GM18909 (cell line): Measurements from ENCODE around the gene ADAM11.
"Not testable (repeated sequence)": the region's sequence is repeated elsewhere in the genome, so short reads cannot be mapped to it uniquely, and the experiment has no call there.

Source experiments
- ATAC-seq: cut with Tn5 transposase; IDR thresholded peaks from one replicate; pipeline ENCODE4 v1.9.1; 2021; ENCODE audit warnings: mild to moderate bottlenecking; ENCODE audit not compliant: unreplicated experiment, poor library complexity

The ADAM11 gene

GRCh38 chr17:44755180-44755579 lies 3.6 kb upstream of the ADAM11 start:
- ATAC-seq, result not testable (repeated sequence)

DNA sequence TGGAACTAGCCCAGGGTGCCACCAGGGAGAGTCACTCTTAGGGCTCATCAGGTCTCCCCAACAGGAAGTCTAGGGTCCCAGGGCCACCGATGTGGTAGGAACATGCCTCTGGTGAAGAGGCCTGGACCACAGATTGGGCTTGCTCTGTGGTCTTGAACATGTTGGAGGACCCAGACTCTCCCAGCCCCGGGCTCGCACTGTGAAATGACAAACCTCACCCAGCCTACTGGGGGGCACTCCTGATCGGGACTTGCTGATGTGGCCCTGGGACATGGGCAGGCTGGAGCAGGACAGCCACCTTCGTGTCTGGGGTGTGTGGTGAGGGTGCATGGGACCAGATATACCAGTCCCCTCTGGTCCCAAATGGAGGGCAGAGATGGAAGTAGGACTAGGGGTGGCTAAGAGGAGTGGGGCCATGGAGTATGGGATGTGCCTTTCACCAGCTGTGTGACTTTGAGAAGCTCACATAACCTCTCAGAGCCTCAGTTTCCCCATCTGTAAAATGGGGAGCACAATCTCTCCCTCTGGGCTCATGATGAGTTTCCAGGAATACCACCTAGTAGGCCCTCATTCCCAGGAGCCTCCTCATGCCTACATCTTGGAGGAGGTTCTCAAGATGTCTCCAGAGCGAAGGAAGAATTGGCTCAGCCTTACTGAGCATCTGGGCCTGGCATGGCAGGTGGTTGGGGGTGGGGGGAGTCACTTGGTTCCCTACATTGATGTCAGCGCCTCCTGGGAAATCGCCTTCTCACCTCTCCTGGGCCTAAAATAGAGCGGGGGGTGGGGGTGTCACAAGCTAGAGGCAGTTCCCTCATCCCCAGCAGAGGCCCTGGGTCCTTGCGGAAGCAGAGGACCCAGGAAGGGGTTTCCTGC lies 1.5 kb upstream of the ADAM11 start:
- ATAC-seq, result no peak

GRCh38 chr17:44757918-44758413 lies 822 bp upstream of the ADAM11 start:
- ATAC-seq, result no peak

DNA sequence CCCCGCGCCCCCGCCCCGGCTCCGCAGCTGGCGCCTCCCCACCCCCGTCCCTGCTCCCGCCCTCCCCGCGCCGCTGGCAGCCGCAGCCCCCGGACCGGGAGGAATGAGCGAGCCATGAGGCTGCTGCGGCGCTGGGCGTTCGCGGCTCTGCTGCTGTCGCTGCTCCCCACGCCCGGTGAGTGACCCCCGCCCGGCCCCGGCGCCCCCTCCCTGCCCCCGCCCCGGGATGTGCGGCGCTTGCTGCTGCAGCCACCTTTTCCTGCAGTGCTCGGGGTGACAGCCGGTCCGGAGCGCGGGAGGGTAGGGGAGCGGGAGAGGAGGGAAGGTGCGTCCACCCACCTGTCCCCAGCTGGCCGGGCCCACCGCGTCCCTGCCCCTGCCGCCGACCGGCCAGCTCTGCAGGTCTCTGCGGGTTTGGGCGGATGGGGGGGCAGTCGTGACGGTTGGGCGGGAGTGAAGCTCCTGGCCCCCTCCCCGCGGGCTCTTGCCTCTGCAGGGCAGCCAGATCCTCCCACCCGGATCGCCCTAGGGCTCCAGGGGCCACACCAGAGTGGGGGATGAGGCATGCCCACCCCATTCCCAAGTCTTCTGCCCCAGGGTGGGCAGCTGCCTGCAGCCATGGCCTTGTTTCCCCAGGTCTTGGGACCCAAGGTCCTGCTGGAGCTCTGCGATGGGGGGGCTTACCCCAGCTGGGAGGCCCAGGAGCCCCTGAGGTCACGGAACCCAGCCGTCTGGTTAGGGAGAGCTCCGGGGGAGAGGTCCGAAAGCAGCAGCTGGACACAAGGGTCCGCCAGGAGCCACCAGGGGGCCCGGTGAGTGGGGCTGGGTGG lies 513 bp downstream of the ADAM11 start:
- no peak for ATAC-seq

DNA sequence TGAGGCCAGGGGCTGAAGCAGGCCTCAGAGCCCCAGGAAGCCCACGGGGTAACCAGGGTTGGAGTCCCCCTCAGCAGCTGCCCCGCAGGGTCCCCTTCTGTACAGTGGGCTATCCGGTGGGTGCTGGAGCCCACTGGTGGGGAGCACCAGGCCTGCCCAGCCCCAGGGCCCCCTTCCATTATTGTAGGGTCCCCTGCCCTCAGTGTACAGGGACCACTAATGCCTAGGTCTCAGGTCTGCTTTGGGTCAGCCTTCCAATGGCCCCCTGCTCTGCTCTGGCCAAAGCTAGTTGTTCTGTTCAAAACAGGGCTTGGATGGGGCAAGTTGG lies 1.1 kb downstream of the ADAM11 start:
- ATAC-seq, result no peak

- no peak for ATAC-seq
Measured at GRCh38 chr17:44760474-44761308, 1.9 kb downstream of the ADAM11 start.

- no peak for ATAC-seq
Measured at GRCh38 chr17:44761932-44762810, 3.4 kb downstream of the ADAM11 start.

- ATAC-seq, result no peak
Measured at GRCh38 chr17:44763170-44763569, 4.4 kb downstream of the ADAM11 start.

DNA sequence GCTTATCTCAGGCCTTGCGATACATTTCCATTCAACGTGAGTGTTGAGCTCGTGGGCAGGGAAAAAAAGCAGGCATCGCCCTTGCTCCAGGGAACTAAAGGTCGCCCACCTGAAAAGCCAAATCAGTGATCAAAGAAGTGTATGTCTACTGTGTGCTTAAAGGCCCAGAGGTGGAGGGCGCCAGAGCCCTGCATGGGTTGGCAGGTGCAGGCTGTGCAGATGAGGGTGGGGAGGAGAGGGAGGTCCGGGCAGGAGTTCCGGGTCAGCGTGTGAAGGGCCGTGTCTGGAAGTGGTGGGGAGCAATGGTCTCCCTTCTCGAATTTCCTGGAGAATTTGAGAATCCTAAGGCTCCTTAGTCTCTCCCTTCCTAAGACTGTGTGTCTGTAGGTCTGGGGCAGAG lies 7.2 kb downstream of the ADAM11 start:
- ATAC-seq, result no peak

GRCh38 chr17:44766409-44767038 lies 7.7 kb downstream of the ADAM11 start:
- ATAC-seq, result no peak

DNA sequence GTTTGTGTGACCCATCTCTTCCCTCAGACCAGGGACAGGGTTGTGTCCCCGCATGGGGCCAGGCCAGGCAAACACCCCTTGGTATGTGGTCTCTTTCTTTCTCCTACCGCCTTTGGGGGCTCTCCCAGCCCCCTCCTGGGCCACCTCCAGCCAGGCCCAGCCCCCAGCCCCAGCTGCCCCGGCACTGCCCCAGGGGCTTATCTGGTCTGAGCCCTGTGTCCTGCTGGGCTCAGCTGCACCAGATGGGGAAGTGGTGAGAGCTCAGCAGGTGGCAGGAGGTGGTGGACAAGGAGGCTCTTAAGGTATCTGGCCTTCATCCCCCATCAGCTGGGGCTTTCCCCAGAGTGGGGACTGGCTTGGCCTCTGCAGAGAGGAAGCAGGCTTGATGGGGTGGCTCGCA lies 8.7 kb downstream of the ADAM11 start:
- no peak for ATAC-seq

DNA sequence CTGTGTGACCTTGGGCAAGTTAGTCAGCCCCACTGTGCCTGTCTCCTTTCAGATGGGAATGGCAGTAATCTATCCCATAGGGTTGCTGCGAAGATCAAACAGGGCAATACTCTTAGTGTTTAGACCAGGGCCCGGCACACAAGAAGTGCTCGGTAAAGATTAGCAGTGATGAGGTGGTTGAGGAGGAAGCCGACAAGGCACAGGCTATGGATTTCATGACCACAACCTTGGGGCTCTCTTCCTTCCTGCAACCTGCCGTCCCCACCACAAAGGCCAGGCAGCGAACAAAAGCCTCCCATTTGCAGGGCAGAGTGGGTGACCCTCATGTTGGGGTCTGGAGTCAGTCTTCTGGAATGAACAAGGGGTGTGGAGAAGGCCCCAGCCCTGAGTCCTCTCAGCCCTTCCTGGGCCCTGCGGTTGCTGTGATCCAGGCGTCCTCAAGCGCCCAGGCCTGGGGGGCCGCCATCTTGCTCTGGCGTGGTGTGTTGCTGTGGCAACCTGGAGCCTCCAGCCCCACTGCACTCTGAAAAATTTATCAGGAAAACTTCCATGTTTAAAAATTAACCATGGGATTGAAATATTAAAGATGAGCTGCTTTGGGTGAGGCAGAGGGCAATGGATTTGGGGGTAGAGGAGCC lies 9.8 kb downstream of the ADAM11 start:
- ATAC-seq, result no peak

- no peak for ATAC-seq
Measured at GRCh38 chr17:44769230-44769629, 10.4 kb downstream of the ADAM11 start.

GRCh38 chr17:44769647-44770084 lies 10.9 kb downstream of the ADAM11 start:
- ATAC-seq, result no peak

- ATAC-seq, result no peak
Measured at GRCh38 chr17:44770166-44770925, 11.6 kb downstream of the ADAM11 start.

DNA sequence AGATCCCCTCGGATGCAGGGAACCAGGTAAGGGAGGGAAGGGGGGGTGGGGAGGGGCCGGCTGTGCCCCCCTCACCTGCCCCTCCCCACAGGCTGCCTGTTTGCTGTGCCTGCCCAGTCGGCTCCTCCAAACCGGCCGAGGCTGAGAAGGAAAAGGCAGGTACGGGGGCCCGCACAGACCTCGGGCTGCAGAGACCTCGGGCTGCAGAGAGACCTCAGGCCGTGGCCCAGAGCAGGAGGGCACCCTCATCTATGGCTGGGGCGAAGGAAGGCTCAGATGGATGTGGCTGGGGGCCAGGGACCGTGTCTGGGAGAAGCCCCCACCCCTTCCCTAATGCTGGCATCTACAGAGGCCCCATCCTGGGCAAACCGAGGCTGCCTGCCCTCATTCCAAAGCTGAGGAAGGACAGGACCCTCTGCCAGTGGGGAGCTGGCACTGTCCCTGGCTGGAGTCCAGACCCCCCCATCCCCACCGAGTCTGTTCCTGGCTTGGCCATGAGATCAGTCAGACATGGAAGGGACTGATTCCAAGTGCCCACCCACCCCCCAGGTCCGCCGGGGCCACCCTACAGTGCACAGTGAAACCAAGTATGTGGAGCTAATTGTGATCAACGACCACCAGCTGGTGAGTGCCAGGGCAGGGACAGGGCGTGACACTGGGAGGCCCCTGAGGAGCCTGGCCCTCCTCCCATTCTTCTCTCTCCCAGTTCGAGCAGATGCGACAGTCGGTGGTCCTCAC lies 13.7 kb downstream of the ADAM11 start:
- no peak for ATAC-seq

- no peak for ATAC-seq
Measured at GRCh38 chr17:44773140-44773539, 14.4 kb downstream of the ADAM11 start.
